ENCODE measurements around the gene MRM3.

DNA sequence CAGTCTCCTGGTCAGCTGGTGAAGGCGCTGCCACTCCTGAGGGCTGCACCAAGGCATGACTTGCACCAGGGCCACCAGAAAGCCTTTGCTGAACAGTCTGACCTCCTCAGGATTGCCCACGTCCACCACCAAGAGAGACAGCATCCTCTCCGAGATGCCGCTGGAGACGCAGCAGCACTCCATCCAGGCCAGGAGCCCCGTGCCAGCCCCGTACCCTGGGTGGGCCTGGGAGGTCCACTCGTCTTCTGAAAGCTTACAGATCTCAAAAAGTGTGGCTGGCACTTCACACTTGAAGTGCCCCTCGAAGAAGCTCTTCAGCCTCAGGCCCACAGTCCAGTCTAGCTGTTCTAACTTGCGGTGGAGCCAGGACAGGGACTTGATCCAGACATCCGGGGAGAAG is 36.7 kb upstream of the MRM3 start:
- TF ChIP-seq, protein P1, sequence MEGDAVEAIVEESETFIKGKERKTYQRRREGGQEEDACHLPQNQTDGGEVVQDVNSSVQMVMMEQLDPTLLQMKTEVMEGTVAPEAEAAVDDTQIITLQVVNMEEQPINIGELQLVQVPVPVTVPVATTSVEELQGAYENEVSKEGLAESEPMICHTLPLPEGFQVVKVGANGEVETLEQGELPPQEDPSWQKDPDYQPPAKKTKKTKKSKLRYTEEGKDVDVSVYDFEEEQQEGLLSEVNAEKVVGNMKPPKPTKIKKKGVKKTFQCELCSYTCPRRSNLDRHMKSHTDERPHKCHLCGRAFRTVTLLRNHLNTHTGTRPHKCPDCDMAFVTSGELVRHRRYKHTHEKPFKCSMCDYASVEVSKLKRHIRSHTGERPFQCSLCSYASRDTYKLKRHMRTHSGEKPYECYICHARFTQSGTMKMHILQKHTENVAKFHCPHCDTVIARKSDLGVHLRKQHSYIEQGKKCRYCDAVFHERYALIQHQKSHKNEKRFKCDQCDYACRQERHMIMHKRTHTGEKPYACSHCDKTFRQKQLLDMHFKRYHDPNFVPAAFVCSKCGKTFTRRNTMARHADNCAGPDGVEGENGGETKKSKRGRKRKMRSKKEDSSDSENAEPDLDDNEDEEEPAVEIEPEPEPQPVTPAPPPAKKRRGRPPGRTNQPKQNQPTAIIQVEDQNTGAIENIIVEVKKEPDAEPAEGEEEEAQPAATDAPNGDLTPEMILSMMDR (IDR thresholded peaks at IDR 0.05; ENCODE audit: insufficient read depth, low read length, poor library complexity, severe bottlenecking): no peak
- TF ChIP-seq EZH2phosphoT487 (conservative IDR thresholded peaks at IDR 0.05; ENCODE audit: low read length): no peak

Data from SU-DHL-6 (cell line).